Fibroblast of mammary gland (primary cell): ENCODE data around the gene HMOX2.

Experiments
- DNase-seq: peaks from one replicate; pipeline ENCODE4 v3.0.0-alpha.2; 2010; ENCODE audit warnings: low read depth
- H3K4me3 ChIP-seq: 2 replicates; pipeline ENCODE4 v1.5.1; 2011; ENCODE audit warnings: low read depth, mild to moderate bottlenecking, low read length, moderate library complexity; ENCODE audit not compliant: control insufficient read depth
- TF ChIP-seq, protein P1 (sequence below): conservative IDR thresholded peaks from 2 replicates; pipeline ENCODE4 v1.5.1; 2011; ENCODE audit warnings: low read depth, low read length, inconsistent platforms; ENCODE audit not compliant: control insufficient read depth, insufficient read depth

The HMOX2 gene

DNA sequence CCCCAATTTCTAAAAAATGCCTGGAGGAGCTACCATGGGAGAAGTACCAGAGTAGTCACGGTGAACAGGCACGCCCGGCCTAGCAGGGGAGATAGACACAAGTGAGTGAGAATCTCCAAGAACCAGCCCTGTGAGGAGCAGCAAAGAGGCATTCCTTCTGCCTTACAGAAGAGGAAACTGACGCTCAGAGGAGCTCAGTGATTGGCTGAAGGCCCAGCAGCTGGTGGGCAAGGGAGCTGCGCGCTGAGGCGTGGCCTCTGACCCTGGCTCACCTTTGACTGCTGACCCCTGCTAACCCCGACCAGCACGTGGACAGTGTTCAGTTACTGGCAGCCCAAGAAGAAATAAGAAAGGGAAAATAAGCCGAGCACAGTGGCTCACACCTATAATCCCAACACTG is 81.8 kb downstream of the HMOX2 start:
- no peak overlapping the region for H3K4me3 ChIP-seq
- DNase-seq: no peak

More for the DNA sequence above, 81.8 kb downstream of the HMOX2 start:
- TF ChIP-seq, protein P1, sequence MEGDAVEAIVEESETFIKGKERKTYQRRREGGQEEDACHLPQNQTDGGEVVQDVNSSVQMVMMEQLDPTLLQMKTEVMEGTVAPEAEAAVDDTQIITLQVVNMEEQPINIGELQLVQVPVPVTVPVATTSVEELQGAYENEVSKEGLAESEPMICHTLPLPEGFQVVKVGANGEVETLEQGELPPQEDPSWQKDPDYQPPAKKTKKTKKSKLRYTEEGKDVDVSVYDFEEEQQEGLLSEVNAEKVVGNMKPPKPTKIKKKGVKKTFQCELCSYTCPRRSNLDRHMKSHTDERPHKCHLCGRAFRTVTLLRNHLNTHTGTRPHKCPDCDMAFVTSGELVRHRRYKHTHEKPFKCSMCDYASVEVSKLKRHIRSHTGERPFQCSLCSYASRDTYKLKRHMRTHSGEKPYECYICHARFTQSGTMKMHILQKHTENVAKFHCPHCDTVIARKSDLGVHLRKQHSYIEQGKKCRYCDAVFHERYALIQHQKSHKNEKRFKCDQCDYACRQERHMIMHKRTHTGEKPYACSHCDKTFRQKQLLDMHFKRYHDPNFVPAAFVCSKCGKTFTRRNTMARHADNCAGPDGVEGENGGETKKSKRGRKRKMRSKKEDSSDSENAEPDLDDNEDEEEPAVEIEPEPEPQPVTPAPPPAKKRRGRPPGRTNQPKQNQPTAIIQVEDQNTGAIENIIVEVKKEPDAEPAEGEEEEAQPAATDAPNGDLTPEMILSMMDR: no peak
